Medulla oblongata (tissue), 1 donor: Measurements from ENCODE around the gene VSIG4.
"Not testable (repeated sequence)": the region's sequence is repeated elsewhere in the genome, so short reads cannot be mapped to it uniquely, and the experiment has no call there.

Experiments
- DNase-seq: peaks from one replicate; pipeline ENCODE4 v3.0.0-alpha.2; 2015; ENCODE audit errors: extremely low spot score

The VSIG4 gene

GRCh38 chrX:66039944-66040343 lies at the start of gene VSIG4:
TSS of gene VSIG4 (minus strand) at chrX:66040080. CDS start at chrX:66039998, 82 bp downstream.
- no peak for DNase-seq

GRCh38 chrX:66076801-66077200 lies 36.9 kb upstream of the VSIG4 start:
- DNase-seq = no peak

DNA sequence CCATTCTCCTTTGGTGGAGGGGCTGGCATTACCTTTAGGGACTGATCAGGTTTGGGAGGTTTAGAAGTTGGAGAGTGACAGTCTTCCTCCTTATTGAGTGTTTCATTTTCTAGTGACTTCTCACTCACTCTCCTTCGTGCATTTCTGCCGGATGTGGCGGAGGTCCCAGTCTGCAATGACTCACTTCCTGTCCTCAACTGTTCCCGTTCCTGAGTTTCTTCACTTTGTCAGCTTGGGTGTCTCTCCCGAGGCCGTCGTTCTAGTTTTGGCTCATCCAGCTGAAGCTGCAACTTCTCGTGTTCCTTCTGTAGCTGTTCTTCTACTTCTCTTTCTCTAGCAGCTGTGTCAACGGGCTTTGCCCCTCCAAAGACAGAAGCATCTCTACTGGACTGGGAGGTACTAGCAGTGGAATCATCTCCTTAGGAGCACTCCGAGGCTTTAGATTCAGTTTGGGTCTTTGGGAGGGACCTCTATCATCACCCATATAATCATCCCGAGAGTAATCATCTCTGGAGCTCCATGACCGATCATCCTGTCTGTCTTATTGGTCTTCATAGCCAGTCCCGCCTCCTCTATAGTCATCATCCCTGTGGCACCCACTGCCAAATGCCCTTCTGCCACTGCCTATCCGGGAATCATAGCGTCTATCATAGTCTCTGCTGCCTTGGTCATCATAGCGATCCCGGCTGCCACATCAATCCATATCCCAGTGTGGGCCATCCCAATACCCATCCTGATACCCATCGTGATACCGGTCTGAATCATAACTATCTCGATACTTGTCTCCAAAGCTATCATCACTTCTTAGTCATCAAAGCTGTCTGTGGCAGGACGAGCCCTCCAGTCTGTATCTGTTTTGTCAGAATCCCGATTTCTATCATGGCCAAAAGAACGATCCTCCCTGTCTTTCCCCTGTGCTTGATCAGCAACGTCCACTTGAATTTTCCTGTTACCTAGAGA lies 35.3 kb upstream of the VSIG4 start:
- peak; percentile 51 for DNase-seq

DNA sequence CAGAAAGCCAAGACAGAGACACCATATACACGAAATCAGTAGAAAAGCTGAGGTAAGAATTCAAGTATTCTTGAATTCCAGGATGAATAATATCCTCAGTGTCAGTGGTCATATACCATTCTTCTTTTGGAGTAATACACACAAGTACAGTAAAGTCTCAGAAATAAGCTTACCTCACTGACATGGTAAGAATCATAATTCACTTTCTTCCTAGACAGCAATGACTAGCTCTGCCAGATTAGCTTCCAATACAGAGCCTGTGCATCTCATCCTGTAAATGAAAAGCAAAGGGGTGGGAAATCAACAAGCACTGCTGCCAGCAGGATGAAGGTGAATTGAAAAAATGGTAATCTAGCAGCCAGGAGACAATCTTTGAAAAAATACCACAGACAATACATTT lies 31.2 kb upstream of the VSIG4 start:
- DNase-seq = no peak

DNA sequence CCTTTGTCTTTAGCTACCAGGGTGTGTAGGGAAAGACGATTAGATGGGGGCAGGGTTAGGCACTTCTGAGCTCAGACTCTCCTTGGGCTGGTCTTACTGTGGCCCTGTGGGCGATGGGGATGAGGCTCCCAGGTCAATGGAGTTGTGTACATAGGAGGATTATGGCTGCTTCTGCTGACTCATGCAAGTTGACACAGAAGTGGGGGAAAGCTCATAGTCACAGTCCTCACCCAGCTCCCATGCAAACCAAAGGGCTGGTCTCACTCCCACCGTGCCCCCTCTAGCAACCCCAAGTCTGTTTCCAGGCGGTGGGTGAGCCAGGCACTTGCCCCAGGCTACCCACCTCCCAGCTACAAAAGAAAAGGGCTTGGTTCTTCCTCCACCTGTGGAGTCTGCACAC lies 24.4 kb upstream of the VSIG4 start:
- DNase-seq = no peak

- DNase-seq = not testable (repeated sequence)
These were observed 17.1 kb upstream of the VSIG4 start for GRCh38 chrX:66057019-66057418.

GRCh38 chrX:66054978-66055377 lies 15.1 kb upstream of the VSIG4 start:
- DNase-seq = no peak

- no peak for DNase-seq
These were observed 13.5 kb upstream of the VSIG4 start for GRCh38 chrX:66053414-66053813.

DNA sequence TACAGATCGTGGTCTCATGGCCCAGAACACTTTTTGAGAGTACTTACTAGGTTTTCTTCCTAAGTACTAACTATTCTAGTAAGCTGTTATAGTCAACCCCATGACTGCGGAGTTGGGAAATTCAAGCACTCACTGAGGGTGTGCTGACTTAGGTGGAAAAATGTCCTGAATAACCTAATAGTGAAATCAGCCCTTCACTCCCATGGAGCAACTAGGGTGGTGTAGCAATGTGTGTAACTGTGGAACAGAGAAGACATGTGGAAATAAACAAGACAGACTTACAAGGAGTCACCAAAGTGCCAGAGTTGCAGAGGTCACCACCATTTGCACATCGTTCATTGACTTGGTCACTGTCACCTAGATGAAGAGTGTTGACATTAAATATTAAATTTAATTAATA lies 12.1 kb upstream of the VSIG4 start:
- DNase-seq = no peak

DNA sequence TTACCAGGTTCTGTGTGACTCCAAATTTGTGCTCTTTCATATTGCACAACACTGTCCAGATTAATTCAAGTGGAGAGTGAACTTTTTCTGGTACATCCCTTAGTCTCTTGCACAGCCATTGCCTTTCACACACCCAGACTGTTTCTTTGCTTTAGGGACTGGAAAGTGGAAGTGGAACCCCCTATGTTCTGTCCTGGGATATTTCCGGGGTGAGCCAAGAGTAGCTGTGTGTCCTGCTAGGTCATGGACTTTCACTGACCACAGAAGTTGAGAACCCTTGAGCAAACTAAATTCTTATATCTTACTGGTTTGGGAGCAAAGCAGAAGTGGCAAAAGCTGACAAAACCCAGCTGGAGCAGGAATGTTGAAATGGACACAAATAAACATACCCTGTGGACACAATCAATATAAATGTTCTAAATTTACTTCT lies 10.3 kb upstream of the VSIG4 start:
- DNase-seq = peak; percentile 63

- DNase-seq = no peak
These were observed 9.2 kb upstream of the VSIG4 start for GRCh38 chrX:66049056-66049455.

DNA sequence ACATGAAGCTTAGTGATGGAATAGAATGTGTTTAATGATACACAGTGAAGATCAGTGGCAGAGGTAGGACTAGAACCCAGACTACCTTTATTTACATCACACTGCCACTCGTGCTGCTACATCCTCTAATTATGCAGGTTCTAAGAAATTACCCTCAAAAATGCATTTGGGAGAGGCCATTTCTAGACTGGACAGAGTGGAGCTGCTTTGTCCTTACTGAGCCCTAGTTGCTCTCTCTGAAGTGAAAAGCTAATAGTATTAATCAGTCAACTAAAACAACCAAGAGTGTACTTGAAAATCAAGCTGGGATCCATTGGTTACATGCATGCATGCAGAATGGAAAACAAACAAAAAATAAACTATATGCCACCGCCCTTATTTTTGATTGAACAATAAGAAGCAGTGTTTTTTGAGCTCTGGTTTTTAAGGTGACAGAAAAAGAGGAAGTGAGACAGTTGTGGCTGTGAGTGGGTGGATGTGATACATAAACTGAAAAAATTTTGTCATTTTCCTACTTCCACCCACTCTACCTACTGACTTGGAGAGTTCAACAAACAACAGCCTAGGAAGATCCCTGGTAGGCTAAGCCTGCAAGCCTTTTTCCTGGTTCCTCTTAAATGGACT lies 6.8 kb upstream of the VSIG4 start:
- no peak for DNase-seq

DNA sequence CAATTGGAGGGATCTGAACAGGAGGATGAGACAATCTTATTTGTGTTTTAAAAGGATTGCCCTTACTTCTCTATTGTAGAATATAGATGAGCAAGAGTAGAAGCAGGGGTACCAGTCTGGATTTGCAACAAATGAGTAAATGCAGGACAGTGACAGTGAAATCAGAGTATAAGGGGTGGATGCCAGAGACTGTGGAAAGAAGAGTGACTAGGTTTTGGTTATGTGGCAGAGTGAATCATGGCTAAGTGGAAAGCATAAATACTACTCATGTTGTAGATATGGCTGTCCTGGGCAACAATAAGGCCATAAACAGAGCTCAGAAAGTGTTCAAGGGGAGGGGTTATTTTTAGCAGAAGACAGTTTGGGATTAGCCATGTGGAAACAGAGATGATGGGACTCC lies 6.0 kb upstream of the VSIG4 start:
- no peak for DNase-seq

- DNase-seq = no peak
These were observed 3.7 kb upstream of the VSIG4 start for GRCh38 chrX:66043584-66043983.

- no peak for DNase-seq
These were observed 2.6 kb upstream of the VSIG4 start for GRCh38 chrX:66042307-66043077.

GRCh38 chrX:66038115-66038514 lies 1.8 kb downstream of the VSIG4 start:
- no peak for DNase-seq

GRCh38 chrX:66036231-66036630 lies 3.6 kb downstream of the VSIG4 start:
- no peak for DNase-seq

DNA sequence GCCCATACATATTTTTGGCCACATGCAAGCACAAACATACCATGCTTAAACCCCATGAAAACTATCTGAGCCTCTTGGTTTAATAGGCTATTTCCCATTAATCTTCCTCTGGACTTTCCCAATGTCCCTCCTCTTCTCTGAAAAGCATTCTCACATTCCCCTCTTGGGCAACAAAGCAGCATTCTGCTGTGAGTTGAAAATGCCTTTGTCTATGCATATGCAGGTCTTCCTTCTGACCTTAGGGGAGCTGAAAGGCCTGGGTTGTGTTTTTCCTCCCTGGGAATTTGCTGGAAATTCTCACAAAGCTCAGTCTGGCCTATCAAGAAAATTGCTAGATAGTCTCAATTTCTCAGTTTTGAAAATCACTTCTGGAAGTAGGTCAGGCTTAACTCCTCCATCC lies 4.2 kb downstream of the VSIG4 start:
- DNase-seq = no peak

DNA sequence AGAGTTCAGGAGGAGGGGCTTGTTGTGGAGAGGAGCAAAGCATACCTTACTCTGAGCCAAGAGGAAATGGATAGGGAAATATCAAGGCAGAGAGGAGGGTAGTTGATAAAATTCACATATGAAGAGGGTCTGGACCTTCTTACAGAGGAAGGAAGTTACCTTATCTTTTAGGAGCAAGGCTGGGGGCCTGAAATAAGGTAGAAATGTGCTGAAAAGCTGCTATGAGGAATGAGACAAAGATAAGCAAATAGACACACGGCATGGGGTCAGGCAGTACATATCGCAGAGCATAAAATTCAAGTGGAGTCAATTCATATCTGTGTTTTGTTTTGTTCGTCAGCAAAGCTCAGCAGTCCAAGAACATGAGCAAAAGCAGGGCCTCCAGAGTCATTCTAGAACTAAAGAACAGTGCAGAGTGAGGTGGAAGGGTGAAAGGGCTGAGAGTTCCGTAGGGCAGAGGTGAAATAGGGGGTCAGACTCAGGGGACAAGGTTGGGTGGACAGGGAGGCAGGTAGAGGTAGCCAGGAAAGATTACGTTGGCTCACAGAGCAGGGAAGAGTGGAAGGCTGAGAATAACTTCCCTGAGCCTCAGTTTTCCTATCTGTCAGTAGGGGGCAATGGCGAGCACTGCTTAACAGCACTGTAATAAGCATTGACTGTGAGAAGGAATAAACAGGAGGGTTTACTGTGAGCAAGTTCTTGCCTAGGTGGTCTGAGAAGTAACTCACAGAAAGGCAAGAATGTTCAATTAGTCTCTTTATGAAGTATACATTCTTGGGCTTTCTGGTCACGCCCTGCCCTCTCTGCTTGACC lies 9.2 kb downstream of the VSIG4 start:
- DNase-seq = peak; percentile 41

DNA sequence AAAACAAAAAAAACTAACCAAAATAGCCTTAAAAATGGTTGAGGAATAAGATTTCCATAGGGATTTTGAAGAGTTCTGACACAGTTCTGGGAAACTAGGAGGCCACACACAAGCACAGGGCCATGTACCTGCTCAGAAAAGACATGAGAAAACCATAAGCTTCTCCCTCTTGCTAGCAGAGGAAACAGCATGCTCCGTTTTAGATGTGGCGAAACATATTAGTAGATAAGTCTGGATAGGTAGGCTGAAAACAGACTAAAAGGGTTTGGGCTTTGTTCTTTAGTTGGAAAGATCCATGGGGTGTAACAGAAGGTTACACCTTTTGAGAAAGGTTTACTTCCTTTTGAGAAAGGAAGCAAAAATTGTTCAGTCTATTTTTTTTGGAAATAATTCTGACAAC lies 10.9 kb downstream of the VSIG4 start:
- no peak for DNase-seq

- no peak for DNase-seq
These were observed 15.3 kb downstream of the VSIG4 start for GRCh38 chrX:66024570-66024969.

DNA sequence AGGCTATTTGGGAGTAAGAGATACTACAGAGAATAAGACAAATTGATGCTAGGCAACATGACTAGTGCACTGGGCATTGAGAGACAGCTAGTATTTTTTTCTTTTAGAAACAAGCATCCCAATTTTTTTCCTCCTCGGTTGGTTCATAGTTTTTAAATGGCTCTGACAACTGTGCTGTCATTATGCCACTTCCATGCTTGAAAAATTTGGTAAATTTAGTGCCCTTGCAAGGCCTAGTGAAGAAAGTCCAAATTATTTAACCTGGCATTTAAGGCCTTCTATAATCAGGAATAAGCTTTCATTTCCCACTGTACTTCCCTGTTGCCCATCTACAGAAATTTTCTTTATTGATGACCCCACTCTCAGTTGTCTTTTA lies 15.8 kb downstream of the VSIG4 start:
- no peak for DNase-seq
